Osteoblast (primary cell): ENCODE data around the gene ATP9A. TPM values are rescaled to one million over a fixed set of nuclear protein-coding genes. Genes with fewer than 3 reads are reported as not detected.

Source experiments
- DNase-seq: peaks from one replicate; pipeline ENCODE4 v3.0.0; 2011; ENCODE audit warnings: low spot score, mixed read lengths; ENCODE audit not compliant: insufficient read length; ENCODE audit errors: missing footprints
- H2AFZ ChIP-seq: 2 replicates; pipeline ENCODE4 v1.6.0; 2011; ENCODE audit warnings: mild to moderate bottlenecking, low read length
- H3K27ac ChIP-seq: 2 replicates; pipeline ENCODE4 v1.5.1; 2011; ENCODE audit warnings: mild to moderate bottlenecking, low read depth, low read length, moderate library complexity
- H3K27me3 ChIP-seq: 2 replicates; pipeline ENCODE4 v1.6.0; 2012; ENCODE audit warnings: mild to moderate bottlenecking, control low read depth, inconsistent platforms, low read length, moderate library complexity; ENCODE audit not compliant: insufficient read depth
- H3K36me3 ChIP-seq: 2 replicates; pipeline ENCODE4 v1.5.1; 2011; ENCODE audit warnings: mild to moderate bottlenecking, low read length, control low read depth, moderate library complexity; ENCODE audit not compliant: insufficient read depth
- H3K4me1 ChIP-seq: 2 replicates; pipeline ENCODE4 v1.5.1; 2011; ENCODE audit warnings: mild to moderate bottlenecking, low read length, control low read depth, moderate library complexity; ENCODE audit not compliant: insufficient read depth
- H3K4me2 ChIP-seq: 2 replicates; pipeline ENCODE4 v1.6.0; 2011; ENCODE audit warnings: mild to moderate bottlenecking, low read length; ENCODE audit not compliant: insufficient read depth
- H3K4me3 ChIP-seq: fragments of 200-600 bp; sonication (generic); 3 replicates; pipeline ENCODE4 v1.5.1; 2012; ENCODE audit warnings: mild to moderate bottlenecking, low read length, inconsistent platforms; ENCODE audit not compliant: insufficient read depth
- H3K79me2 ChIP-seq: 2 replicates; pipeline ENCODE4 v1.6.0; 2012; ENCODE audit warnings: mild to moderate bottlenecking, low read length, control low read depth, inconsistent platforms; ENCODE audit not compliant: insufficient read depth
- H3K9me3 ChIP-seq: 2 replicates; pipeline ENCODE4 v1.5.1; 2011; ENCODE audit warnings: low read depth, low read length, control low read depth
- H4K20me1 ChIP-seq: 2 replicates; pipeline ENCODE4 v1.6.0; 2012; ENCODE audit warnings: mild to moderate bottlenecking, low read length, control low read depth; ENCODE audit not compliant: insufficient read depth
- total RNA-seq: library from RNA; depleted of rRNA; stranded (reverse); fragments of >200 nt; gene quantifications from 2 replicates; pipeline ENCODE4 v1.2.3, GENCODE V29; 2012
- TF ChIP-seq, protein P1 (sequence below): IDR thresholded peaks from 2 replicates; pipeline ENCODE4 v1.5.1; 2011; ENCODE audit warnings: mild to moderate bottlenecking, low read depth, low read length, moderate library complexity; ENCODE audit errors: extremely low read depth

The ATP9A gene
- total RNA-seq, 1 donor: 48.9 TPM

- H2AFZ ChIP-seq: peak overlapping the region; percentile 69
- H3K4me1 ChIP-seq: peaks cover 44% of the 10 kb centered on the region
- H3K27me3 ChIP-seq: peaks cover 13% of the 10 kb centered on the region
- H3K4me2 ChIP-seq: peak overlapping the region; percentile 93
- H3K79me2 ChIP-seq: no peaks in the 10 kb centered on the region
- H3K9me3 ChIP-seq: no peaks in the 10 kb centered on the region
- peak overlapping the region; percentile 91 for H3K27ac ChIP-seq
- TF ChIP-seq, protein P1, sequence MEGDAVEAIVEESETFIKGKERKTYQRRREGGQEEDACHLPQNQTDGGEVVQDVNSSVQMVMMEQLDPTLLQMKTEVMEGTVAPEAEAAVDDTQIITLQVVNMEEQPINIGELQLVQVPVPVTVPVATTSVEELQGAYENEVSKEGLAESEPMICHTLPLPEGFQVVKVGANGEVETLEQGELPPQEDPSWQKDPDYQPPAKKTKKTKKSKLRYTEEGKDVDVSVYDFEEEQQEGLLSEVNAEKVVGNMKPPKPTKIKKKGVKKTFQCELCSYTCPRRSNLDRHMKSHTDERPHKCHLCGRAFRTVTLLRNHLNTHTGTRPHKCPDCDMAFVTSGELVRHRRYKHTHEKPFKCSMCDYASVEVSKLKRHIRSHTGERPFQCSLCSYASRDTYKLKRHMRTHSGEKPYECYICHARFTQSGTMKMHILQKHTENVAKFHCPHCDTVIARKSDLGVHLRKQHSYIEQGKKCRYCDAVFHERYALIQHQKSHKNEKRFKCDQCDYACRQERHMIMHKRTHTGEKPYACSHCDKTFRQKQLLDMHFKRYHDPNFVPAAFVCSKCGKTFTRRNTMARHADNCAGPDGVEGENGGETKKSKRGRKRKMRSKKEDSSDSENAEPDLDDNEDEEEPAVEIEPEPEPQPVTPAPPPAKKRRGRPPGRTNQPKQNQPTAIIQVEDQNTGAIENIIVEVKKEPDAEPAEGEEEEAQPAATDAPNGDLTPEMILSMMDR: no peak
- H3K36me3 ChIP-seq: no peaks in the 10 kb centered on the region
- peak; percentile 95 for DNase-seq
- no peaks in the 10 kb centered on the region for H4K20me1 ChIP-seq
- H3K4me3 ChIP-seq: peak overlapping the region; percentile 80
These were observed 205.6 kb downstream of the ATP9A start for GRCh38 chr20:51562332-51563173.

DNA sequence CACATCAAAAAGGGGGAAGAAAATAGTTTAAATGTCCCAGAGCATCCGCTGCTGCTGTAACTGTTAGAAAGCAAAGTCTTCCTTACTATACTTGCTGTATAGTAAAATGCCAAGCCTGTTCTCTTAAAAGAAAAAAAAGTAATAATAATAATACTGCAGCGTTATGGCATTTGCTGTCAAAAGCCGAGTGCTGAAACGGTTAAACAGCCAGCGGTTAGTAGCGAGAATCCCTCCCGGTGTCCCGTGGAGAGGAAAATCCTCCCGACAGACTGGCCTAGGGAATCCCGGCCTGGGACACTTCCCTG, 206.2 kb downstream of the ATP9A start:
- DNase-seq: peak; percentile 78
- no peak overlapping the region for H2AFZ ChIP-seq

DNA sequence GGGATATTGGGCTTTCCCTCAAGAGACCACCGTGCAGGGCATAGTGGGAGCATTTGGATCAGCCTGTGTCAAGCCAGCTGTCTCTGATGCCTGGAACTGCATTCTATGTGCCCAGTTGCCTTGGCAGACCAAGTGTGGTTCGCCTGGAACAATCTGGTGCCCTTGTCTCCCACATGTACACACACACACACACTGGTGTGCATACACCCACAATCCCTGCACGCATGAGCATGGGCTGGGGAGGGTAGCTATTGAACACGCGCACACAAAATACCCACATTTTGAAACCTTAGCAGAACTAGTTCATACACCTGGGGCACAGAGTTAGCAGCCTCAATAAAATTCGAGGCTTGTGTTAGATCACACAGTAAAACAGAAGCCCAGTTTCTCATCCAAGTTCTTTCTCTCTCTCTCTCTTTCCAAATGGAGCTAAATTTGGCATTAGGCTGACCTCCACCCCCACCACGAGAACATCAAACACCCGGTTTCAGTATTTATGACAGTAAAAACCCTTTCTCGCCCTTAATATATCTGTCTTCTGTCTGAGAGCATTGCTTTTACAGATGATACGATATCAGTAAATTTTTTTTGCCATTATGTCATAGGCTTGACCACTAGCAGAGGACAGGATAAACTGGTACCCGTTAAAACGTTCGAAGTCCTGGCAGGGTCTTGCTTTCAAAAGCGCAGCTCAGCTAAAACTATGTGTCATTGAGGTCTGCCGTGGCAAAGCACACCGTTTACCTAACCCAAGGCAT, 207.5 kb downstream of the ATP9A start:
- peaks cover 37% of the 10 kb centered on the region for H3K4me1 ChIP-seq
- DNase-seq: no peak
- no peaks in the 10 kb centered on the region for H3K36me3 ChIP-seq
- H4K20me1 ChIP-seq: no peaks in the 10 kb centered on the region
- H3K4me3 ChIP-seq: peak overlapping the region; percentile 80
- peak overlapping the region; percentile 12 for H3K27ac ChIP-seq
- peaks cover 13% of the 10 kb centered on the region for H3K27me3 ChIP-seq
- no peaks in the 10 kb centered on the region for H3K79me2 ChIP-seq
- H2AFZ ChIP-seq: no peak overlapping the region
- TF ChIP-seq, protein P1: no peak
- H3K9me3 ChIP-seq: no peaks in the 10 kb centered on the region
- peak overlapping the region; percentile 93 for H3K4me2 ChIP-seq

More for the DNA sequence above, 206.2 kb downstream of the ATP9A start:
- H3K36me3 ChIP-seq: no peaks in the 10 kb centered on the region
- peak overlapping the region; percentile 93 for H3K4me2 ChIP-seq
- no peaks in the 10 kb centered on the region for H3K9me3 ChIP-seq
- no peaks in the 10 kb centered on the region for H3K79me2 ChIP-seq
- H3K27ac ChIP-seq: peak overlapping the region; percentile 91
- no peaks in the 10 kb centered on the region for H4K20me1 ChIP-seq
- TF ChIP-seq, protein P1: no peak
- H3K27me3 ChIP-seq: peaks cover 13% of the 10 kb centered on the region
- H3K4me1 ChIP-seq: peaks cover 44% of the 10 kb centered on the region
- H3K4me3 ChIP-seq: peak overlapping the region; percentile 80

DNA sequence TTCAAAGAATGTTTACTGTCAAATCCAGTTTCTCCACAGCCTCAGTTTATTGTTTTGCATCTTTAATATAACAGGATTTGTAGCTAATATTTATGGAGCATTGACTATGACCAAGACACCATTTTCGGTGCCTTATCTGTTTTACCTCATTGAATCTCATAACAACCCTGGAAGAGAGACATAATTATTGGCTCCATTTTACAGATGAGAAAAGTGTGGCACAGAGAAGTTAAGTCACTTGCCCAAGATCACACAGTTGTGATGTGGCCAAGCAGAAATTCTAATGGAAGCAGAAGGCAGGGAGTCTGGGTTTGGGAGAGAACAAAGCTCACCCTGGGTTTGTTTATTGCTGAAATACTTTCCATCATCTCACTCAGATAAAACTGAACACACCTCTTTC, 208.1 kb downstream of the ATP9A start:
- H3K27me3 ChIP-seq: peaks cover 13% of the 10 kb centered on the region
- peaks cover 33% of the 10 kb centered on the region for H3K4me1 ChIP-seq
- H3K36me3 ChIP-seq: no peaks in the 10 kb centered on the region
- H3K9me3 ChIP-seq: no peaks in the 10 kb centered on the region
- H3K4me2 ChIP-seq: peak overlapping the region; percentile 93
- no peaks in the 10 kb centered on the region for H3K79me2 ChIP-seq
- no peak overlapping the region for H3K27ac ChIP-seq
- H2AFZ ChIP-seq: no peak overlapping the region
- peak overlapping the region; percentile 80 for H3K4me3 ChIP-seq
- TF ChIP-seq, protein P1: no peak
- H4K20me1 ChIP-seq: no peaks in the 10 kb centered on the region
- DNase-seq: no peak
